GM18508 (cell line): ENCODE measurements around the gene CTDSPL.

Experiments
- ATAC-seq: cut with Tn5 transposase; IDR thresholded peaks from one replicate; pipeline ENCODE4 v1.9.1; 2021; ENCODE audit warnings: moderate number of reproducible peaks; ENCODE audit not compliant: insufficient read depth, unreplicated experiment

CTDSPL gene

GRCh38 chr3:37909067-37909911, 47.6 kb downstream of the CTDSPL start:
- ATAC-seq = no peak

GRCh38 chr3:37910671-37911400, 49.2 kb downstream of the CTDSPL start:
- ATAC-seq = no peak

- no peak for ATAC-seq
These were observed 50.5 kb downstream of the CTDSPL start for GRCh38 chr3:37912052-37912733.

- ATAC-seq = no peak
These were observed 51.8 kb downstream of the CTDSPL start for GRCh38 chr3:37913522-37913921.

- ATAC-seq = no peak
These were observed 55.0 kb downstream of the CTDSPL start for GRCh38 chr3:37916685-37917084.

GRCh38 chr3:37918627-37919026, 56.9 kb downstream of the CTDSPL start:
- ATAC-seq = no peak

- no peak for ATAC-seq
These were observed 58.5 kb downstream of the CTDSPL start for GRCh38 chr3:37920156-37920699.

- ATAC-seq = no peak
These were observed 59.3 kb downstream of the CTDSPL start for GRCh38 chr3:37921025-37921424.

- no peak for ATAC-seq
These were observed 61.3 kb downstream of the CTDSPL start for GRCh38 chr3:37922721-37923568.

GRCh38 chr3:37923569-37924040, 61.9 kb downstream of the CTDSPL start:
- no peak for ATAC-seq

- no peak for ATAC-seq
These were observed 62.8 kb downstream of the CTDSPL start for GRCh38 chr3:37924453-37924852.

GRCh38 chr3:37925157-37925556, 63.5 kb downstream of the CTDSPL start:
- no peak for ATAC-seq

GRCh38 chr3:37926611-37927010, 64.9 kb downstream of the CTDSPL start:
- ATAC-seq = no peak

- ATAC-seq = no peak
These were observed 68.8 kb downstream of the CTDSPL start for GRCh38 chr3:37930495-37930894.

- no peak for ATAC-seq
These were observed 70.8 kb downstream of the CTDSPL start for GRCh38 chr3:37932505-37932904.

- no peak for ATAC-seq
These were observed 73.1 kb downstream of the CTDSPL start for GRCh38 chr3:37934631-37935289.

- ATAC-seq = no peak
These were observed 73.6 kb downstream of the CTDSPL start for GRCh38 chr3:37935290-37935668.

GRCh38 chr3:37935756-37936666, 74.3 kb downstream of the CTDSPL start:
- no peak for ATAC-seq
